Peyer's patch (tissue), 4 donors: ENCODE data around the gene SMIM20.

Experiments
- POLR2A ChIP-seq, 2 donors: fragments of 450-650 bp; IDR thresholded peaks; one replicate each; pipeline ENCODE4 v1.5.1; 2017; ENCODE audit warnings: antibody characterized with exemption in 2 of 2, mild to moderate bottlenecking in 2 of 2, moderate library complexity in 2 of 2
- TF ChIP-seq, protein P1 (sequence below), 6 experiments: fragments of 450-650 bp in 4 of 6; fragments of 200-600 bp in 2 of 6; sonication (generic) in 1 of 6; IDR thresholded peaks; one replicate each; pipeline ENCODE4 v1.5.1; 2017 to 2019; ENCODE audit warnings: antibody characterized with exemption in 6 of 6, mild to moderate bottlenecking in 3 of 6, moderate library complexity in 1 of 6

DNA sequence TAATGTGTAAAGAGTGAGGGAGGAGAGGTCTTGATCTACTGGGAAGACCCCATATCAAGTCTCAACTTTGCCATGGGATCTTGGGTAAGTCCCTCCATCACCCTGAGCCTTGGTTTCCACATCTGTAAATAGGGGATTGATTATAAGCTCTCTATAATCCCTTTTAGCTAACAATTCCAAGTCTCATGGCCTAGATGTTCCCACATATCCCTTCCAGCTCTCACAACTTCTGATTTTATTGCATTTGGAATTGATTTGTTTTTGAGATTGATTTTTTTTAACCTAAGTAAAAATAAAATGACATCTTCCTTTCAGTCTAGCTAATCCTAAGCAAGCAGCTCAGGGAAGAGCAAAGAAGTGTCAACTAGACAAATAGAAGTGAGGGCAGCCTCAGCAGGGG, 29.8 kb downstream of the SMIM20 start:
- TF ChIP-seq, protein P1, sequence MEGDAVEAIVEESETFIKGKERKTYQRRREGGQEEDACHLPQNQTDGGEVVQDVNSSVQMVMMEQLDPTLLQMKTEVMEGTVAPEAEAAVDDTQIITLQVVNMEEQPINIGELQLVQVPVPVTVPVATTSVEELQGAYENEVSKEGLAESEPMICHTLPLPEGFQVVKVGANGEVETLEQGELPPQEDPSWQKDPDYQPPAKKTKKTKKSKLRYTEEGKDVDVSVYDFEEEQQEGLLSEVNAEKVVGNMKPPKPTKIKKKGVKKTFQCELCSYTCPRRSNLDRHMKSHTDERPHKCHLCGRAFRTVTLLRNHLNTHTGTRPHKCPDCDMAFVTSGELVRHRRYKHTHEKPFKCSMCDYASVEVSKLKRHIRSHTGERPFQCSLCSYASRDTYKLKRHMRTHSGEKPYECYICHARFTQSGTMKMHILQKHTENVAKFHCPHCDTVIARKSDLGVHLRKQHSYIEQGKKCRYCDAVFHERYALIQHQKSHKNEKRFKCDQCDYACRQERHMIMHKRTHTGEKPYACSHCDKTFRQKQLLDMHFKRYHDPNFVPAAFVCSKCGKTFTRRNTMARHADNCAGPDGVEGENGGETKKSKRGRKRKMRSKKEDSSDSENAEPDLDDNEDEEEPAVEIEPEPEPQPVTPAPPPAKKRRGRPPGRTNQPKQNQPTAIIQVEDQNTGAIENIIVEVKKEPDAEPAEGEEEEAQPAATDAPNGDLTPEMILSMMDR (IDR thresholded peaks at IDR 0.05): no peak
- no peak for TF ChIP-seq POLR2A (IDR thresholded peaks at IDR 0.05)
